Activated CD8-positive, alpha-beta T cell treated with anti-CD3 and anti-CD28 coated beads for 36 hours (primary cell): ENCODE data around the gene SLC38A9. TPM values are rescaled to one million over a fixed set of nuclear protein-coding genes. Genes with fewer than 3 reads are reported as not detected.

Experiments
- ATAC-seq: fragments of 200-7000 bp; cut with Tn5 transposase; one replicate; pipeline ENCODE4 v1.10.0; 2021; ENCODE audit warnings: mild to moderate bottlenecking, moderate library complexity
- CTCF ChIA-PET: fragments of 350-600 bp; sonication (Branson Sonifier 250); formaldehyde crosslinking; loops from one replicate; lab custom pipeline; 2021; ENCODE audit warnings: antibody characterized with exemption; lab: Charles Lee
- POLR2A ChIA-PET: fragments of 350-600 bp; sonication (Branson Sonifier 250); formaldehyde crosslinking; loops from one replicate; lab custom pipeline; 2021; ENCODE audit warnings: antibody characterized with exemption; lab: Charles Lee
- DNase-seq: peaks from one replicate; pipeline ENCODE4 v3.0.0-alpha.2; 2020
- H3K27ac Mint-ChIP-seq: one replicate; pipeline ENCODE4 v1.8.0; 2021; ENCODE audit warnings: mild to moderate bottlenecking, mixed read lengths
- H3K27me3 Mint-ChIP-seq: one replicate; pipeline ENCODE4 v1.8.0; 2021; ENCODE audit warnings: mixed read lengths
- H3K36me3 Mint-ChIP-seq: one replicate; pipeline ENCODE4 v1.8.0; 2021; ENCODE audit warnings: low read depth, mixed read lengths
- H3K4me1 Mint-ChIP-seq: one replicate; pipeline ENCODE4 v1.8.0; 2021; ENCODE audit warnings: low read depth, mixed read lengths
- H3K4me3 Mint-ChIP-seq: one replicate; pipeline ENCODE4 v1.8.0; 2021; ENCODE audit warnings: mild to moderate bottlenecking, moderate library complexity, mixed read lengths
- H3K9me3 Mint-ChIP-seq: one replicate; pipeline ENCODE4 v1.8.0; 2021; ENCODE audit warnings: mixed read lengths
- CTCF ChIP-seq: fragments of 200-600 bp; IDR thresholded peaks from one replicate; pipeline ENCODE4 v1.8.0; 2022; ENCODE audit warnings: antibody characterized with exemption, mild to moderate bottlenecking
- intact Hi-C: fragments of 100-400 bp; cut with micrococcal nuclease; formaldehyde crosslinking; loops from one replicate; pipeline ENCODE4 v1.10.0; 2022
- total RNA-seq, 2 experiments: library from RNA; stranded (reverse); gene quantifications; one replicate each; pipeline ENCODE4 v1.2.3, GENCODE V29; 2021

SLC38A9 gene
- total RNA-seq, 2 experiments from 2014 or later: 11.4 to 12.0 TPM

- no peaks in the 10 kb centered on the region for H3K9me3 Mint-ChIP-seq
- peak overlapping the region; percentile 91 for H3K27ac Mint-ChIP-seq
- ChIA-PET POLR2A (no interaction called here), CTCF (no interaction called here)
- no peak for TF ChIP-seq CTCF
- H3K4me3 Mint-ChIP-seq: no peak overlapping the region
- no peak for ATAC-seq
- peaks cover 2% of the 10 kb centered on the region for H3K36me3 Mint-ChIP-seq
- no peak for DNase-seq
- no peaks in the 10 kb centered on the region for H3K27me3 Mint-ChIP-seq
- intact Hi-C loops: loop anchor here (5.0 kb wide), 1 partner anchor 49 kb away; no protein-coding TSS in a partner anchor
- peaks cover 22% of the 10 kb centered on the region for H3K4me1 Mint-ChIP-seq
Measured at GRCh38 chr5:55591686-55592085, 120.4 kb downstream of the SLC38A9 start.

DNA sequence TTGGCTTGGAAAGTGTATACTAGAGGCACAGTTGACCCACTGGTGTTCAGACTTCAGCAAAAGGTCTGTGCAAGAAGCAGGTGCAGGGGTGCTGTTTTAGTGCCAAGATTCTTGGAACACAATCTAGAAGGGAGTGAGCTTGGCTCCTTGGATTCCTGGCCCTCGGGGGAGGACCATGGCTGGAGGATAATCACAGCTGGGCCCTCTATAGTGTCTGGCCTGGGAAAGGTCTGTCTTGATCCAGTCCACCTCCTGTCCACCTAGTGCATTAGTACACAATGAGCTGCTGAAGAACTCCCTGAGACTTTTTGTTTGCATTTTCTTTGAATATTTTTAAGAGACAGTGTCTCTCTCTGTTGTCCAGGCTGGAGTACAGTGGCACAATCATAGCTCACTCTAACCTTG is 126.9 kb downstream of the SLC38A9 start:
- no peak for TF ChIP-seq CTCF
- H3K9me3 Mint-ChIP-seq: no peaks in the 10 kb centered on the region
- ATAC-seq (no peak), DNase-seq (no peak)
- ChIA-PET POLR2A (no interaction called here), CTCF (no interaction called here)
- no peak overlapping the region for H3K4me3 Mint-ChIP-seq
- intact Hi-C loops: no loop called here
- H3K27me3 Mint-ChIP-seq: no peaks in the 10 kb centered on the region
- peaks cover 1% of the 10 kb centered on the region for H3K36me3 Mint-ChIP-seq
- H3K27ac Mint-ChIP-seq: no peak overlapping the region
- H3K4me1 Mint-ChIP-seq: peaks cover 13% of the 10 kb centered on the region

DNA sequence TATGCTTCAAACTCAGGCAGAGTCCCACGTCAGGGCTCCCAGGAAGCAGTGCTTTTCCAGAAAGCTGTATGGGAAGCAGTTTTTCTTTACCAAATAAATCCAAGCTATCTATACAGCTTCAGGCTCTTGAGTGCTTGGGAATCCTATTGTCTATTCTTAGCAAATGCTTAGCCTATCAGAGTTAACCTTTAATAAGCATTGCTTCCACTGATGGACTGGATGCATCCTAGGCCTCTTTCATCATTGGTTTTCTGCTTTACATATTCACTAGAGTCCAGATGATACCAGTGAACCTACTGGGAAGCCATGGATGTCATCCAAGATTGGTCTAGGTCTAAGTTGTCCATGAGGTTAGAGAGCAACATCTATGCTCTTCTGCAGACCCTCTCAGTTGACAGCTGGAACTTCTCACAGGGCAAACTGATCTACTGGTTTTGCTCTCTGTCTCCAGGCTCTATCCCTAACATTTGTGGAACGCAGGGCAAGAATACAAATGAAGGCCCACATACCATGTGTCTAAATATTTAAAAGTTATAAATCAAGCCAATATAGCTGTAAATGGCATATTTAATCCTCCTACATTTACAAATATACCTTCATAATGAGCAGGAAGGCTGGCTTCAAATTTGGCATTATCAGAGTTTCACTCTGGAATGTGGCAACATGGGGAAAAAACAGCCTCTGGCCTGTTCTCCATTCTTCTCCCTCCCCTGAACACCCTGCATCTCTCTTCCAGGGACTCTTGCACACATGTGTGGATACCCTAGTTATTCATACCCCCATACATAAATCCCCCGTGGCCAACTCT is 127.5 kb downstream of the SLC38A9 start:
- H3K9me3 Mint-ChIP-seq: no peaks in the 10 kb centered on the region
- no peak for DNase-seq
- ChIA-PET CTCF (no interaction called here), POLR2A (no interaction called here)
- H3K36me3 Mint-ChIP-seq: no peaks in the 10 kb centered on the region
- no peaks in the 10 kb centered on the region for H3K27me3 Mint-ChIP-seq
- peaks cover 10% of the 10 kb centered on the region for H3K4me1 Mint-ChIP-seq
- H3K27ac Mint-ChIP-seq: no peak overlapping the region
- ATAC-seq: no peak
- intact Hi-C loops: no loop called here
- no peak overlapping the region for H3K4me3 Mint-ChIP-seq
- TF ChIP-seq CTCF: no peak

DNA sequence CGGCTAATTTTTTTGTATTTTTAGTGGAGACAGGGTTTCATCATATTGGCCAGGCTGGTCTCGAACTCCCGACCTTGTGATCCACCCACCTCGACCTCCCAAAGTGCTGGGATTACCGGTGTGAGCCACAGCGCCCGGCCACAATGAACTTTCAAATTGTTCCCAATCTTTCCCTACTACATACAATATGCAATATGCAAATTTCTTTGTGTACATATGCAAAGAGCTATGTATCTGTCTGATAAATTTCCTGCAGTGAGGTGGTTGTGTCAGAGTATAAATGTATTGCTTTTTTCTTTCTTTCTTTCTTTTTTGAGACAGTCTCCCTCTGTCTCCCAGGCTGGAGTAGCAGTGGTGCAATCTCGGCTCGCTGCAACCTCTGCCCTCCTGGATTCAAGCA is 128.5 kb downstream of the SLC38A9 start:
- ATAC-seq (no peak), DNase-seq (no peak)
- Mint-ChIP-seq H3K27ac (no peak overlapping the region), H3K27me3 (peaks cover 2% of the 10 kb centered on the region), H3K4me1 (peaks cover 14% of the 10 kb centered on the region), H3K4me3 (no peak overlapping the region), H3K9me3 (no peaks in the 10 kb centered on the region), H3K36me3 (no peaks in the 10 kb centered on the region)
- ChIA-PET CTCF (no interaction called here), POLR2A (interaction anchor here (0.6 kb wide), 1 partner anchor 48 kb away, joined by 3 read pairs; no protein-coding TSS in a partner anchor)
- intact Hi-C loops: no loop called here
- no peak for TF ChIP-seq CTCF

DNA sequence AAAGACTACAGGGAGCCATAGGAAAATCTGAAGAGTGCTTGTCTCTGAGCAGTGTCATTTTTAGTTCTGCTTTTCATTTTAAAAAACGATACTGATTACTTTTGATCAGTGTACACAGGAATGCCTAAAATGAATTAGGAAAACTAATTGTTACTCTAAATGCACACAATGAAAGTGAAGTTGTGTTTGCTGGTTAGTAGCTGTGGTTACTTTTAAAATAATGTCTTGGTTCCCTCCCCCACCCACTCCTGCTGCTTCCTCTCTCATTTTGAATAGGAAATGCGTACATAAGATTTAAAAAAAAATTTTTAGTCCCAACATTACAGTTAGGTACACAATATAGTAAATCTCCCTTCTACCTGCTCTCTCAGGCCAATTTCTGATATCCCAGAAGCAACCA is 129.9 kb downstream of the SLC38A9 start:
- DNase-seq (peak; percentile 51), ATAC-seq (peak; percentile 61)
- Mint-ChIP-seq H3K9me3 (no peaks in the 10 kb centered on the region), H3K4me1 (peaks cover 14% of the 10 kb centered on the region), H3K27me3 (peaks cover 2% of the 10 kb centered on the region), H3K27ac (peak overlapping the region; percentile 57), H3K4me3 (no peak overlapping the region), H3K36me3 (no peaks in the 10 kb centered on the region)
- intact Hi-C loops: no loop called here
- TF ChIP-seq CTCF: no peak
- CTCF ChIA-PET: no interaction called here
- POLR2A ChIA-PET: no interaction called here
